MM.1S (cell line): ENCODE data around the gene BCL6.

Experiments used
- CTCF ChIP-seq: fragments of 300-600 bp; sonication (generic); IDR thresholded peaks from 2 replicates; pipeline ENCODE4 v1.5.1; 2016; ENCODE audit warnings: antibody characterized with exemption, low read length, mixed read lengths
- EZH2phosphoT487 ChIP-seq: fragments of 300-600 bp; sonication (generic); IDR thresholded peaks from 2 replicates; pipeline ENCODE4 v1.6.1; 2018; ENCODE audit warnings: antibody characterized with exemption, low read length

DNA sequence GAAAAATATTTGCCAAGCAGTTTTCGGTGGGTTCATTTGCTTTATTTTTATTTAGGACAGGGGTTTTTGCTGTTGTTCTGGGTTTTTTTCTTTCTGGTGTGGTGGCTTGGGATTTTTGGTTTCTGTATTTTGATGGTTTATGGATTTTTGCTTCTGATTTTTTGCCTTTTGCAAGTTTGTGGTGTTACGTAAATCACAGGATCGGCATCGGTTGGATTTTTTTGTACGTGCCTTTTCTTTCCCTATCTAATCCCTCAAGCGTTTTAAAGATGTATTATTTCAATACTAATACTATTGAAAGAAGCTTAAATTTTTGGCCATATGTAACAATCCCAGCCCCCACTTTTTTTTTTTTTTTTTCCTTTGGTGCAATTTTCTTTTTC is 782 bp upstream of the BCL6 start:
- TF ChIP-seq EZH2phosphoT487 (no peak), CTCF (no peak)
